Natural killer cell (primary cell): ENCODE measurements around the gene COG5. TPM values are rescaled to one million over a fixed set of nuclear protein-coding genes. Genes with fewer than 3 reads are reported as not detected.

Experiments used
- ATAC-seq, 3 donors: fragments of 150-1000 bp in 2 of 3; fragments of 200-7000 bp in 1 of 3; cut with Tn5 transposase; 1 replicate in 1 of 3; 2 replicates in 2 of 3; pipeline ENCODE4 v1.10.0; 2021; ENCODE audit warnings: mild to moderate bottlenecking in 2 of 3, moderate library complexity in 2 of 3
- DNase-seq, 2 donors: peaks; one replicate each; pipeline versions ENCODE4 v3.0.0 to v3.0.0-alpha.2; 2013 to 2021; ENCODE audit warnings: mixed read lengths in 1 of 2
- H3K27ac ChIP-seq: one replicate; pipeline ENCODE4 v1.5.1; 2013; ENCODE audit warnings: mild to moderate bottlenecking, low read length
- H3K27me3 ChIP-seq: one replicate; pipeline ENCODE4 v1.6.1; 2013; ENCODE audit warnings: low read length; ENCODE audit not compliant: control insufficient read depth, insufficient read depth
- H3K36me3 ChIP-seq: one replicate; pipeline ENCODE4 v1.6.1; 2013; ENCODE audit warnings: low read length; ENCODE audit not compliant: control insufficient read depth, insufficient read depth
- H3K4me1 ChIP-seq: one replicate; pipeline ENCODE4 v1.6.1; 2013; ENCODE audit warnings: low read length; ENCODE audit not compliant: control insufficient read depth, insufficient read depth
- H3K4me3 ChIP-seq: one replicate; pipeline ENCODE4 v1.5.1; 2013; ENCODE audit warnings: low read length
- H3K9me3 ChIP-seq: one replicate; pipeline ENCODE4 v1.6.1; 2013; ENCODE audit warnings: low read length; ENCODE audit not compliant: control insufficient read depth, insufficient read depth
- H3K27ac Mint-ChIP-seq, 2 donors: one replicate each; pipeline ENCODE4 v1.8.0; 2022; ENCODE audit warnings: mild to moderate bottlenecking in 2 of 2, mixed read lengths in 2 of 2, moderate library complexity in 1 of 2
- H3K27me3 Mint-ChIP-seq, 2 donors: one replicate each; pipeline ENCODE4 v1.8.0; 2022; ENCODE audit warnings: low read depth in 2 of 2, mixed read lengths in 2 of 2
- H3K36me3 Mint-ChIP-seq: one replicate; pipeline ENCODE4 v1.8.0; 2022; ENCODE audit warnings: mixed read lengths
- H3K4me1 Mint-ChIP-seq, 2 donors: one replicate each; pipeline ENCODE4 v1.8.0; 2022; ENCODE audit warnings: mixed read lengths in 2 of 2
- H3K4me3 Mint-ChIP-seq: one replicate; pipeline ENCODE4 v1.8.0; 2022; ENCODE audit warnings: mild to moderate bottlenecking, moderate library complexity, mixed read lengths
- H3K9me3 Mint-ChIP-seq, 2 donors: one replicate each; pipeline ENCODE4 v1.8.0; 2022; ENCODE audit warnings: mixed read lengths in 2 of 2
- WGBS: methylation state at CpG from one replicate; pipeline ENCODE4 v1.1.7; 2013; ENCODE audit warnings: missing lambda C conversion rate; ENCODE audit not compliant: insufficient coverage; 5-methylcytosine and 5-hydroxymethylcytosine counted together
- intact Hi-C: fragments of 100-400 bp; cut with micrococcal nuclease; formaldehyde crosslinking; loops from one replicate; pipeline ENCODE4 v1.14.2; 2022
- total RNA-seq, 4 donors: library from RNA; stranded (reverse); fragments of 120-200 nt in 1 of 4; gene quantifications; one replicate each; pipeline versions ENCODE4 v1.2.3 to v1.2.4, GENCODE V29; 2013 to 2022
- TF ChIP-seq, protein P1 (sequence below): fragments of 200-600 bp; IDR thresholded peaks from one replicate; pipeline ENCODE4 v1.8.0; 2022; ENCODE audit warnings: antibody characterized with exemption

Gene COG5
- total RNA-seq, 3 donors from 2014 or later (not counting 1 experiment from before 2014, with no cell fraction given), result 49.2 to 54.6 (median 54.2) TPM

GRCh38 chr7:107154826-107155225 lies 408.9 kb downstream of the COG5 start:
- intact Hi-C loops, result no loop called here
- Mint-ChIP-seq H3K27ac (no peak overlapping the region), H3K36me3 (no peaks in the 10 kb centered on the region), H3K27me3 (peaks cover 2 to 7% of the 10 kb centered on the region in 2 donors), H3K4me3 (no peak overlapping the region), H3K9me3 (no peaks in the 10 kb centered on the region), H3K4me1 (no peaks in the 10 kb centered on the region)
- H3K9me3 ChIP-seq, result no peaks in the 10 kb centered on the region
- no peak for DNase-seq
- no peaks in the 10 kb centered on the region for H3K36me3 ChIP-seq
- no peak overlapping the region for H3K4me3 ChIP-seq
- no peak overlapping the region for H3K27ac ChIP-seq
- no peaks in the 10 kb centered on the region for H3K27me3 ChIP-seq
- H3K4me1 ChIP-seq, result no peaks in the 10 kb centered on the region
- no peak for ATAC-seq
- WGBS, result 95% methylated on average over 6 of the region's 6 CpGs
- TF ChIP-seq, protein P1, sequence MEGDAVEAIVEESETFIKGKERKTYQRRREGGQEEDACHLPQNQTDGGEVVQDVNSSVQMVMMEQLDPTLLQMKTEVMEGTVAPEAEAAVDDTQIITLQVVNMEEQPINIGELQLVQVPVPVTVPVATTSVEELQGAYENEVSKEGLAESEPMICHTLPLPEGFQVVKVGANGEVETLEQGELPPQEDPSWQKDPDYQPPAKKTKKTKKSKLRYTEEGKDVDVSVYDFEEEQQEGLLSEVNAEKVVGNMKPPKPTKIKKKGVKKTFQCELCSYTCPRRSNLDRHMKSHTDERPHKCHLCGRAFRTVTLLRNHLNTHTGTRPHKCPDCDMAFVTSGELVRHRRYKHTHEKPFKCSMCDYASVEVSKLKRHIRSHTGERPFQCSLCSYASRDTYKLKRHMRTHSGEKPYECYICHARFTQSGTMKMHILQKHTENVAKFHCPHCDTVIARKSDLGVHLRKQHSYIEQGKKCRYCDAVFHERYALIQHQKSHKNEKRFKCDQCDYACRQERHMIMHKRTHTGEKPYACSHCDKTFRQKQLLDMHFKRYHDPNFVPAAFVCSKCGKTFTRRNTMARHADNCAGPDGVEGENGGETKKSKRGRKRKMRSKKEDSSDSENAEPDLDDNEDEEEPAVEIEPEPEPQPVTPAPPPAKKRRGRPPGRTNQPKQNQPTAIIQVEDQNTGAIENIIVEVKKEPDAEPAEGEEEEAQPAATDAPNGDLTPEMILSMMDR, result no peak

DNA sequence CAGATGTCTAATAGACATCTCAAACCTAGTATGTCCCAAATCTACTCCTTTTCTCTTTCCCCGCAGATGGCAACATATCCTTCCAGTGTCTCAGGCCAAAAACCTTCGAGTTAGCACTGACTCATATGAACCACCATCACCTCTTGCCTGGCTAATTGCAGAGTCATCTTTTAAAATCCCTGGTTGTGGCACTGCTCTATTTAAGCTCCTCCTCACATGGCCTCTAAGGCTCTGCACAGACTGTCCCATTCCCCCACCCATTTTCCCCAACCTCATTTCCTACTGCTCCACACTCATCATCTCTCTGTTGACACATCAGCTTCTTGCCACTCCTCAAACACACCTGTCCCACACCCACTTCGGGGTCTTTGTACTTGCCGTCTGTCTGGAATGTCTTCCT lies 411.7 kb downstream of the COG5 start:
- WGBS, result 67% methylated on average over 4 of the region's 4 CpGs

More for the DNA sequence above, 411.7 kb downstream of the COG5 start:
- no peak overlapping the region for H3K4me3 ChIP-seq
- Mint-ChIP-seq H3K27ac (no peak overlapping the region), H3K4me3 (no peak overlapping the region), H3K4me1 (no peaks in the 10 kb centered on the region), H3K27me3 (peaks cover 2 to 7% of the 10 kb centered on the region in 2 donors), H3K36me3 (no peaks in the 10 kb centered on the region), H3K9me3 (no peaks in the 10 kb centered on the region)
- TF ChIP-seq, protein P1, result no peak
- intact Hi-C loops, result no loop called here
- H3K9me3 ChIP-seq, result no peaks in the 10 kb centered on the region
- H3K27ac ChIP-seq, result no peak overlapping the region
- ATAC-seq (no peak), DNase-seq (no peak)
- no peaks in the 10 kb centered on the region for H3K36me3 ChIP-seq
- H3K27me3 ChIP-seq, result no peaks in the 10 kb centered on the region
- H3K4me1 ChIP-seq, result no peaks in the 10 kb centered on the region

Other genes starting within 250 kb of the COG5 start
- not detected for gene GPR22, start 93.9 kb downstream of the COG5 start, total RNA-seq
- gene DUS4L, start 51 bp upstream of the COG5 start, total RNA-seq, result 10 to 100 TPM in 1 of 3 donors, 1 to 10 TPM in 2; 5.5 to 10.5 (median 9.1) TPM
- 10 to 100 TPM; 22.1 to 33.3 (median 27.1) TPM for gene BCAP29, start 16.3 kb upstream of the COG5 start, total RNA-seq
- gene SLC26A4, start 96.9 kb upstream of the COG5 start, total RNA-seq, result under 1 TPM in 1 of 3 donors, not detected in 2; 0.45 TPM
- 10 to 100 TPM; 62.7 to 85.8 (median 82.0) TPM for gene CBLL1, start 180.2 kb upstream of the COG5 start, total RNA-seq
- not detected for gene SLC26A3, start 239.3 kb upstream of the COG5 start, total RNA-seq